Fibroblast of lung (primary cell): ENCODE results near the gene NRCAM.

Experiments used
- CTCF ChIP-seq, 2 donors: IDR thresholded peaks in 1 of 2; conservative IDR thresholded peaks in 1 of 2; 1 replicate in 1 of 2; 2 replicates in 1 of 2; pipeline ENCODE4 v1.5.1; 2011 to 2012; ENCODE audit warnings: low read length in 2 of 2, control low read depth in 1 of 2, inconsistent platforms in 1 of 2, low read depth in 1 of 2, mild to moderate bottlenecking in 1 of 2
- EZH2 ChIP-seq: IDR thresholded peaks from 2 replicates; pipeline ENCODE4 v1.5.1; 2012; ENCODE audit warnings: low read length, control low read depth, mild to moderate bottlenecking; ENCODE audit errors: missing control alignments

- TF ChIP-seq CTCF (conservative IDR thresholded peaks at IDR 0.05 in 1 of 2, IDR thresholded peaks at IDR 0.05 in 1 of 2; ENCODE audit: low read depth in 1 of 2, low read length in 2 of 2) (no peak), EZH2 (no peak)
These were observed 168.4 kb downstream of the NRCAM start for GRCh38 chr7:108287857-108288256.
